GM18517 (cell line): ENCODE results near the gene VAC14.

Experiments used
- ATAC-seq: cut with Tn5 transposase; IDR thresholded peaks from one replicate; pipeline ENCODE4 v1.9.1; 2021; ENCODE audit warnings: mild to moderate bottlenecking, moderate library complexity; ENCODE audit not compliant: unreplicated experiment

The VAC14 gene

GRCh38 chr16:70709457-70709856, 91.5 kb downstream of the VAC14 start:
- no peak for ATAC-seq

DNA sequence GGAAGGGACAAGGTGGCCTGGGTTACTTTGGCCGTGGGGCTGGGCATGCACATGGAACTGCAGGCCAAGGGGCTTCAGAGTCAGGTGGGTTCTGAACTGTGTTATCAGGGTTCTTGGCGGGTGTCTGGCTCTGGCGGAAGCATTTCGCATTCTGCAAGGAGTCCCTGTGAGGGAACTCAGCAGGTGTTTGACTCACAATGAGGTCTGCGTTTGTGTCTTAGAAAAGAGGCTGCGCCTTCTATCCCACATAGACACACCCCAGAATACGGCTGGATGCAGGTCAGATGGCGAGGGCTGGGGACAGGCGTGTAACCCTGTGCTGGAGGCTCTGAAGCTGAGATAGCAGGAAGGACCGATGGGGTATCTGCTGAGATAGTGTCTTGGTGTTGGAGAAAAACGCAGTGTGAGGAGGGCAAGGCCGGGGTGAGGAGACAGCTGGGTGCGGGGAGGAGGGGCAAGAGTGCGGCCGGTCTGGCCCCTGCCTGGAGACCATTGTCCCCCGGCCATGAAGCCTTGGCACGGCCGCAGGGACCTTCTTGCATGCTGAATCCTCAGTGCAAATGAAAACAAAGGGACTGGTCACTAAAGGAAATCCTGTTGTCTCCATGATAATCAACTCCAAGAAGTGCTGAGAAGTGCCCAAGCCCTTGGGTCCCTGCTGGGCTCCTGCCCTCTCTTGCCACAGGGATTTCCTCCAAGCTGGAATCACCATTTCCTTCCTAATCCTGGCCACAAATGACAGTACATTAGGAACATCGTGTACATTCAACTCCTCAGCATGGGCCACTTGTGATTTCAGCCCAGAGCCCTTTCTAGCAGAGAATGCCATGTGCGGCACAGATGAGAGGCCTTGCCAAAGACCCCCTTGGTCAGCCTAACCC, 92.4 kb downstream of the VAC14 start:
- no peak for ATAC-seq

GRCh38 chr16:70706948-70707465, 94.0 kb downstream of the VAC14 start:
- ATAC-seq, result no peak

- no peak for ATAC-seq
Observed at GRCh38 chr16:70705056-70705455, 95.9 kb downstream of the VAC14 start.

GRCh38 chr16:70704586-70704985, 96.4 kb downstream of the VAC14 start:
- ATAC-seq, result no peak

DNA sequence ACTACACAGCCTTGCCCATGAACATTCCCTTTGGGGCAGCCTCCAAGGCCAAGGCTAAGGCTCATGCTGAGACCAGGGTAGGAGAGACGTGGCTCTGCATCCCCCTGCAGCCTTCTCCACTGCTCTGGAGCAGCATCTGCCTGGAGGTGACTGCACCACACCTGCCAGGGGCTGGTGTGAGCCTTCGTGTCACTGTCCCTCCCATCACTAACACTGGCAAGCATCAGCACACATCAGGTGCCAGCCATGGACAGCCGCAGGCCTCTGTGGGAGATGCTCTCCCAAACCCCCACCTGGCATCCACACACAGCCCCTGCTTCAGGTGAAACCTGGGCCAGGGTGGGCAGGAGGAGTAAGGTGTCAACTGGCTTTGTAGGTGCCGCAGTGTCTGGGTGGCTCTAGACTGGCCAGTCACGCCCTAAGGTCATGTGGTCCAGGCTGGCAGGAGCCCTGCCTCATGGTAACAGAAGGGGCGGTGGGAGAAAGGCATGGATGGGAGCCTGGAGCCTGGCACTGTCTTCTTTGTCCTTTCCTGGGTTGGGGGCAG, 97.0 kb downstream of the VAC14 start:
- no peak for ATAC-seq

DNA sequence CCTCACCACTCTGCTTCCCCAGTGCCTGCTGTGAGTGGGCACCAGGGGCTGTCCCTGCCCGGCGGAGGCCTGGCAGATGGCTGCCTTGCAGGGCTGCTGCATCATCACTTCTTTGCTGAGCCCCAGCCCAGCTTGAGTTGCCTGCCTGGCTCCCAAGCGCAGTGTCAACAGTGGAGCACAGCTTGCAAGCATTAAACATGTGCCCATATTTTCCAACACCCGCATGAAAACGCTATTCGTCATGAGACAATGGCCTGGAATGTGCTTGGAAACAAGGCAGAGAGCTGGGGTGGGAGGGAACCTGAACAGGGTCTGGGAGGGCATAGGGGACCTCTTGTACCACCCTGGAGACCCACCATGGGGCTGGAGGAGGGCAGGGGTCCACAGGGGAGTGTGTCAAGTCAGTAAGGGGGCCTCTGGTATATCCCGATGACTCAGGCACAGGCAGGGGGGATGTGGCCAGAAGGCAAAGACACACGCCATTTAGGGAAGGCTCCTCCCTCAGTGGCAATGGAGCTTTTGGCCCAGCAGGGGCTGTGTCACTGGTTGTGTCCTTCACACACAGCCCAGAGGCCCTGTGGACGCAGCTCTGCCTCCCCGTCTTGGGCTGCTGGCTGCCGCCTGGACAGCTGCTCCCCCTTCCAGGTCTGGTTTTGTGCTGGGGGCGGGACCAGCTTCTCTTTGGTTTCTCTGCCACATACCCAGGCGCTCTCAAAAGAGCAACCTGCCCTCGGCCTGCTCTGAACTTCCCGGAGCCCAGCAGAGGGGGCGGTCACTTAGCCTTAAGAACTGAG, 97.7 kb downstream of the VAC14 start:
- ATAC-seq, result no peak

DNA sequence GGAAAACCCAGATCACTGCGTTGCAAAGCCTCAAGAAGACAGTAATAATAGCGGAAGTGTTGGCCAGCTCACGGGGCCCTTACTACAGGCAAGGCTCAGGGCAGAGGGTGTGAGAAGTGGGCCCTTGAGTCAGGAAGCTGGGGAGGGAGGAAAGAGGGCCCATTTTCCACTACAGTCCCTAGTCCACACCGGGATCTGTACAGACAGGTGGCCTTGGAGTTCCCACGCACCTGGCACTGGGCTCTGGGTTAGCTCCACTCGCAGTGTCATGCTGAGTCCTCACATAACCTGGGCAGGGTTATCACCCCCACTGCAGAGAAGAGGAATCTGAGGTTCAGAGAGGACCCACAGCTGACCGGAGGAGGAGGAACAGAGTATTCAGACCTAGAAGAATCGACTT, 98.3 kb downstream of the VAC14 start:
- ATAC-seq, result no peak

DNA sequence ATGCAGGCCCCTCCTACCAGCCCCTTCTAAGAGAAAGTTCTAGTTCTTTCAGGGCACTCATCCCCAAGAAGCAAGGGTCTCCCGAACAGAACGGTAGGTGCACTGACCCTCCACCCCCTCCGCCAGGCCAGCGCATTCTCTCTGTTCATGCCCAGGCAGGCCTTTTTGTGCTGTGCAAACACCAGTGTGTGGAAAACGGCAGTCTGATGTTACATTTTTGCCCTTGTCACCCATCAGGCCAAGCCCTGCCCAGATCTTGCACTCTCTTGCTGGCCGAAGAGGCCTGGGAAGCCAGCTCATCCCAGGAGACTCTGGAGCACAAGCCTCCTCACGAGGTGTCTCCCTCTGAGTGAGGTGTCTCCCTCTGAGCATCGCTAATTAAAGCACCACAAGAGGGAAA, 99.0 kb downstream of the VAC14 start:
- no peak for ATAC-seq

GRCh38 chr16:70701596-70701995, 99.4 kb downstream of the VAC14 start:
- ATAC-seq, result no peak

- ATAC-seq, result no peak
Observed at GRCh38 chr16:70701036-70701435, 99.9 kb downstream of the VAC14 start.

DNA sequence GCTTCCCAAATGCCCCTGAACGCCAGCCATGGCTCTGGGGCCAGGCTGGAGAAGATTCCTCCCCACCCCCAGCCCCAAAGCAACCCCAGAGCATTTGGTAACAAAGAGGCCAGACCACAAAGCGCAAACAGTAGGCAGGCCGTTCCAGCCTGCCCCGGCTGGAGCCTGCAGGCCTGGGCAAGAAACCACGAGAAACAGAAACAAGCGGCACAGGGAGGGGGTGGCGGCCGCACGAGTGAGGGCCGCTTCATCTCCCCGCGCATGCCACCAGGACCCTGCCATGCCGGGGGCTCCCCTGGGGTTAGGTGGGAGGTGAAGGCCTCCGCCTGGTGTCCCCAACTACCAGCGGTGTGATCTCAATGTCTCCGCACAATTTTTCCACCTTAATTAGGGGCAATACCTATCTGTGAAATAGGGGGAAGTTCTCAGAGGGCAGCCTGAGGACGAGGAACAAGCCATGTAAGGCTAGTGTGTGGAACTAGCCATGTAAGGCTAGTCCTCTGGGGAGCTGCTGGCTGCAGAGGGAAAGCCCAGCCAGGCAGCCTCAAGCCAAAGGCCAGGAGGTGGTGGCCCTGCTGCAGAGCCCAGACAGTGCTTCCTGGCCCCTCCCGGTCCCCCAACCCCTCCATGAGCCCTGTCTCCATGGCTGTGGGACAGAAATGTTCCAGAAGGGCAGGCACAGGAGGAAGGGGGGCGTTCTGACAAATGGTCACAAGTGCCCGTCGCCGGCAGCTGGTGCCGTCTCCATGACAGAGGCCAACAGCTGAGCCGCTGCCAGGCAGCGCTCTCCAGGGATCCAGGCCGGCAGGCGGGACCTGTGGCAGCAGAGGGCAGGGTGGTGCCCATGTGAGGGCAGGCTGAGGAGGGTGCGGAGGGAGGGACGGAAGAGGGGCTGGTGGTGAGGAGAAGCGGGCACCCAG, 100.6 kb downstream of the VAC14 start:
- no peak for ATAC-seq

GRCh38 chr16:70699696-70700095, 101.3 kb downstream of the VAC14 start:
- no peak for ATAC-seq

GRCh38 chr16:70698901-70699300, 102.1 kb downstream of the VAC14 start:
- ATAC-seq, result no peak

- no peak for ATAC-seq
Observed at GRCh38 chr16:70697594-70698170, 103.3 kb downstream of the VAC14 start.

DNA sequence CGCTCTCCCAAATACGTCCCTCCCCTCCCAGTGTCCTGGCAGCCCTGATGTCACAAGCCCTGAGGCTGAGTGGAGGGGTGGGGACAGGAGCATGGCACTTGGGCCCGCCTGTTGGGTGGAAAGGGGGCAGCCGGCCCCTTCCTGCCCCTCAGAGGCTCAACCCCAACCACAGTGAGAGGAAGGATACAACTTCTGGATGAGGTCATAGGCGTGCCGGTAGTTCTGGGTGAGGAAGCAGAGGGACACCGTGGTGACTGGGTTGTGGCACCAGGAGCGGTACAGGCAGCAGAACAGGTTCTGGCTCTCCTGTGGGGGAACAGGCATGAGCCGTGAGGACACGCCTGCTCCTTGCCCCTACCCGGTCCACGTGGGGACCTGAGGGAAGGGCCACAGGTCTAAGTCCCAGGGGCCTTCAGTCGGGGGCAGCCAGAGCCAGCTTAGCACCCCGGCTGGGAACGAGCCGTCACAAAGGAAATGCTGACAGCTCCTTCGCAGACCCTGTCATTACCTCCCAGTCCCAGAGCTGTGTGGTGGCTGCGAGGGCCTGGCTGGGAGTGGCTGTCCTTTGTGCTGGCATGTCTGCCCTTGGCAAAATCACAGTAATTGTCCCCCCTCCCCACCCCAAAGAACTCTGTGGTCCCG, 103.9 kb downstream of the VAC14 start:
- no peak for ATAC-seq

DNA sequence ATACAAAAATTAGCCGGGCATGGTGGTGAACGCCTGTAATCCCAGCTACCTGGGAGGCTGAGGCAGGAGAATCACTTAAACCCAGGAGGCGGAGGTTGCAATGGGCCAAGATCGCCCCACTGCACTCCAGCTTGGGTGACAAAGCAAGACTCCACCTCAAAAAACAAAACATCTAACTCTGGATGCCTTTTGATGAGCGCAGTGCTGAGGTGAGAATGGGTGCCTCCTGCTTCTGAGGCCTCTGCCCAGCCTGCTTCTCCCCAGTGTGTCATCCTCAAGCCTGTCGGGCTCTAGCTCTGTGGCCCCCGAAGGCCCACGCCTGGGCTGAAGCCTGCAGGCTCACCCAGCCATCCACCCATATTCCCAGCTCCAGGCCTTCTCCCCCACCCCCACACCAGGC, 104.6 kb downstream of the VAC14 start:
- ATAC-seq, result no peak

DNA sequence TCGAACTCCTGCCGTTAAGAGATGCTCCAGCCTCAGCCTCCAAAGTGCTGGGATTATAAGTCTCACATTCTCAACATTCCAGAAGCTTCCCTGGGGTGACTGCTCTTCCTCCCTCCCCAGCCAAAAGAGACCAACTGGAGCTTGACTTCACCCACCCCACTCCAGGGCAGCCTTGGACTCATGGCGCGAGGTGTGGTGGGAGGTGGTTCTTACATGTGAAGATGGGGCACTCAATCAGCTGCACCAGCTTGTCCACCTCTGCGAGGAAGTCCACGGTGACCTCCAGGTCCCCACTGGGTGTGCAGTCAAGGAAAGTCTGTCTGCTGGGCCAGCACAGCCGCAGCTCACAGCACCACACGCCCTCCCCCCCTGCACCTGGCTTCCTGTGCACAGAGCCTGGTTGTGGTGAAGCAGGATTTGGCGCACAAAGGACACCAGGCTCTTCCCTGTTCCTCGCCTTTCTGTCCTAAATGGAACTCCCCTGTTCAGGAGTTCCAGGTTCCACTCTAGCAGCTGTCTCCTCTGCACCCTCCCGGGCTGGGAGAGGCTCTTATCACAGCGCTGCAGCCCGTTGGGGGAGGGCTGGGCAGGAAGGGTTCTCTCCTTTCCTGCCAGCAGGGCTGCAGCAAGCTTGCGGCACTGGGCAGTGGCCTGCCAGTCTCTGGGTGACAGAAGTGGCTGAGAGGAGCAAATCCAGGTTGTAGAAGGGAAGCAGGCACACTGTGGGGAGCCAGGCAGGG, 105.5 kb downstream of the VAC14 start:
- no peak for ATAC-seq

GRCh38 chr16:70694868-70695218, 106.1 kb downstream of the VAC14 start:
- no peak for ATAC-seq
